Transverse colon (tissue), 4 donors: Measurements from ENCODE around the gene TNFSF9. TPM values are rescaled to one million over a fixed set of nuclear protein-coding genes. Genes with fewer than 3 reads are reported as not detected.
A peak's percentile ranks its signal among the peaks of the same experiment; 100 is the strongest.
"Not testable (repeated sequence)": the region's sequence is repeated elsewhere in the genome, so short reads cannot be mapped to it uniquely, and the experiment has no call there.

Source experiments
- DNase-seq: peaks from one replicate; pipeline ENCODE4 v3.0.0-alpha.2; 2019
- H3K27ac ChIP-seq, 4 donors: fragments of 200-600 bp; sonication (generic); 2 replicates each; pipeline ENCODE4 v1.5.1; 2016 to 2018; ENCODE audit warnings: inconsistent platforms in 4 of 4
- H3K27me3 ChIP-seq: fragments of 200-600 bp; sonication (generic); 2 replicates; pipeline ENCODE4 v1.5.1; 2017; ENCODE audit warnings: inconsistent platforms
- H3K36me3 ChIP-seq, 4 donors: fragments of 200-600 bp; sonication (generic); 2 replicates each; pipeline ENCODE4 v1.5.1; 2017 to 2019; ENCODE audit warnings: inconsistent platforms in 4 of 4
- H3K4me1 ChIP-seq, 4 donors: fragments of 200-600 bp; sonication (generic); 2 replicates each; pipeline ENCODE4 v1.5.1; 2017 to 2020; ENCODE audit warnings: inconsistent platforms in 4 of 4
- H3K4me3 ChIP-seq, 4 donors: fragments of 200-600 bp; sonication (generic); 1 replicate in 1 of 4; 2 replicates in 3 of 4; pipeline versions ENCODE4 v1.5.1 to v1.6.1; 2017 to 2019; ENCODE audit warnings: inconsistent platforms in 4 of 4
- H3K9me3 ChIP-seq, 2 donors: fragments of 200-600 bp; sonication (generic); 2 replicates each; pipeline ENCODE4 v1.5.1; 2017 to 2019; ENCODE audit warnings: inconsistent platforms in 2 of 2
- CTCF ChIP-seq, 5 experiments: fragments of 200-600 bp in 3 of 5; fragments of 450-650 bp in 2 of 5; sonication (generic) in 3 of 5; IDR thresholded peaks; 1 replicate in 2 of 5; 2 replicates in 3 of 5; pipeline ENCODE4 v1.5.1; 2016 to 2017; ENCODE audit warnings: antibody characterized with exemption in 5 of 5, inconsistent platforms in 3 of 5, mild to moderate bottlenecking in 2 of 5, moderate library complexity in 1 of 5
- EP300 ChIP-seq: sonication (generic); formaldehyde crosslinking; IDR thresholded peaks from one replicate; pipeline ENCODE4 v1.6.1; 2017; ENCODE audit warnings: antibody characterized with exemption, low read depth
- POLR2A ChIP-seq: fragments of 450-650 bp; IDR thresholded peaks from one replicate; pipeline ENCODE4 v1.6.1; 2016; ENCODE audit warnings: antibody characterized with exemption, mild to moderate bottlenecking, moderate library complexity
- POLR2AphosphoS5 ChIP-seq, 3 donors: sonication (generic); formaldehyde crosslinking; IDR thresholded peaks; one replicate each; pipeline ENCODE4 v1.6.1; 2016; ENCODE audit warnings: antibody characterized with exemption in 3 of 3
- WGBS, 2 donors: methylation state at CpG; one replicate each; pipeline ENCODE4 v1.1.5; 2018; ENCODE audit warnings: low coverage in 1 of 2; 5-methylcytosine and 5-hydroxymethylcytosine counted together
- in situ Hi-C, 4 donors: fragments of 200-750 bp; cut with MboI; loops; one replicate each; pipeline versions ENCODE4 v1.15.0 to v1.15.1; 2017; ENCODE audit warnings: low sequenced_read_pairs in 3 of 4, low pct_ligation_motif_present in 1 of 4, low pct_unique_long_range_greater_than_20kb in 1 of 4
- intact Hi-C: fragments of 100-400 bp; cut with DNase I; formaldehyde crosslinking; loops from one replicate; pipeline ENCODE4 v1.15.1; 2023; ENCODE audit warnings: low total_unique reads
- total RNA-seq, 4 donors: library from RNA; depleted of rRNA; stranded (reverse); fragments of >200 nt; gene quantifications; one replicate each; pipeline ENCODE4 v1.1.0, GENCODE V29; 2016

The TNFSF9 gene
- total RNA-seq, 4 donors from 2014 or later: 0.95 to 2.7 TPM; not detected in 2

- H3K27me3 ChIP-seq: peaks cover 45% of the 10 kb centered on the region
- 78% methylated on average over 9 of the region's 9 CpGs; no CpG with 5 or more reads in 1 of the 2 donors for WGBS, 2 donors
These were observed 27.2 kb upstream of the TNFSF9 start for GRCh38 chr19:6503407-6504201.

DNA sequence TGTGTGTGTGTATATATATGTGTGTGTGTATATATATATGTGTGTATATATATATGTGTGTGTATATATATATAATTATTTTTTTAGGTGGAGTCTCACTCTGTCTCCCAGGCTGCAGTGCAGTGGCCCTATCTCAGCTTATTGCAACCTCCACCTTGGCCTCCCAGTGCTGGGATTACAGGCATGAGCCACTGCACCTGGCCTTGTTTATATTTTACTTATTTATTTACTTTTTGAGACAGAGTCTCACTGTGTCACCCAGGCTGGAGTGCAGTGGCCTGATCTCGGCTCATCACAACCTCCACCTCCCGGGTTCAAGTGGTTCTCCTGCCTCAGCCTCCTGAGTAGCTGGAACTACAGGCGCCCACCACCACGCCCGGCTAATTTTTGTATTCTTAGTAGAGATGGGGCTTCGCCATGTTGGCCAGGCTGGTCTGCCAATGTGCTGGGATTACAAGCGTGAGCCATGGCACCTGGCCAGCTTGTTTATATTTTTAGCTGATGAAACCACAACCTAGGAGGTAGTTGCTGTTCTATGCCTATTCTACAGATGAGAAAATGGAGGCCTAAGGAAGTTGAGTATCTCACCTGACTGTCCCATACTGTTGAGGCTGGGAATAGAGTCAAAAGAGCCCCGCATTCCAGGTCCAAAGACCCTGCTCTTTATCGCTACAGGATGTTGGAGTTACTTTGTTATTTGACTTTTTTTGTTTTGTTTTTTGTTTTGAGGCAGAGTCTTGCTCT lies 22.6 kb upstream of the TNFSF9 start:
- H3K4me1 ChIP-seq, H3K27me3 ChIP-seq, H3K4me3 ChIP-seq, intact Hi-C loops, H3K36me3 ChIP-seq, H3K9me3 ChIP-seq, DNase-seq, H3K27ac ChIP-seq: not testable (repeated sequence)
- in situ Hi-C loops: loop anchor here in 2 of 4 donors (25.0 kb wide), 2 partner anchors 129 to 354 kb away; no protein-coding TSS in a partner anchor
- WGBS, 2 donors: 80 to 82% methylated on average over 5 to 9 of the region's 9 CpGs

More at GRCh38 chr19:6503407-6504201, 27.2 kb upstream of the TNFSF9 start:
- intact Hi-C loops (no loop called here), in situ Hi-C loops (loop anchor here in 2 of 4 donors (25.0 kb wide), 2 partner anchors 134 to 359 kb away; no protein-coding TSS in a partner anchor)
- Histone ChIP-seq H3K36me3 (no peaks in the 10 kb centered on the region), H3K4me1 (peaks cover 0 to 11% (median 10%) of the 10 kb centered on the region in 4 donors), H3K4me3 (no peak overlapping the region), H3K27ac (no peak overlapping the region), H3K9me3 (no peaks in the 10 kb centered on the region)
- TF ChIP-seq EP300 (no peak), POLR2AphosphoS5 (IDR thresholded peaks at IDR 0.05) (no peak), CTCF (IDR thresholded peaks at IDR 0.05) (no peak), POLR2A (no peak)
- no peak for DNase-seq

- Histone ChIP-seq H3K27me3 (peaks cover 3% of the 10 kb centered on the region), H3K36me3 (no peaks in the 10 kb centered on the region), H3K27ac (peak overlapping the region in 1 of 4 donors; percentile 3), H3K9me3 (no peaks in the 10 kb centered on the region), H3K4me3 (no peak overlapping the region), H3K4me1 (no peaks in the 10 kb centered on the region)
- in situ Hi-C loops: loop anchor here in 2 of 4 donors (25.0 kb wide), 2 partner anchors 128 to 353 kb away; no protein-coding TSS in a partner anchor
- DNase-seq: no peak
- WGBS, 2 donors: 70 to 84% methylated on average over 12 to 19 of the region's 20 CpGs
- intact Hi-C loops: no loop called here
- TF ChIP-seq EP300: no peak
- TF ChIP-seq POLR2AphosphoS5 (IDR thresholded peaks at IDR 0.05): no peak
- TF ChIP-seq CTCF (IDR thresholded peaks at IDR 0.05): no peak
- no peak for TF ChIP-seq POLR2A
These were observed 21.5 kb upstream of the TNFSF9 start for GRCh38 chr19:6509118-6509971.

DNA sequence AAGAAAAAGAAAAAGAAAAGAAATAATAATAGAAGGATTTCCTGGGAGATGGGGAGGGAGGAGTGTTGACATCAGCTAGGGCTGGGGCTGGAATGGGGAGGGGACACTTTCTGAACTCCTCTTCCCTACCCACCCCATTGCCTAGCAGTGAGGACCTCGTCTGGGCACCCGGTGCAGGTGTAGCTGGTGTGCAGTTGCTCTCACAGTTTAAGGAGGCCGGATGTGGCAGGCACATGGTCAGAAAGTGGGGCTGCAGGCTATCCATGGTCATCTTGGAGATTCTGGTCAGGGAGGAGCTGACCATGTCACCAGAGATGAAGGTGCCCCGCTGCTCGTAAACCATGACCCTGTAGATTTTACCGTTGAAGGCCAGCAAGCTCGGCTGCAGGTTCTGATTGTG lies 20.2 kb upstream of the TNFSF9 start:
- in situ Hi-C loops: loop anchor here (10.0 to 25.0 kb wide), 5 partner anchors 114 to 354 kb away; no protein-coding TSS in a partner anchor
- Histone ChIP-seq H3K27me3 (no peaks in the 10 kb centered on the region), H3K4me1 (no peaks in the 10 kb centered on the region), H3K9me3 (no peaks in the 10 kb centered on the region), H3K27ac (no peak overlapping the region), H3K36me3 (no peaks in the 10 kb centered on the region), H3K4me3 (no peak overlapping the region)
- intact Hi-C loops: loop anchor here (10.0 kb wide), 1 partner anchor 354 kb away; no protein-coding TSS in a partner anchor
- WGBS, 2 donors: 87% methylated on average over 7 of the region's 7 CpGs; no CpG with 5 or more reads in 1 of the 2 donors
- no peak for DNase-seq
- no peak for TF ChIP-seq CTCF (IDR thresholded peaks at IDR 0.05)
- no peak for TF ChIP-seq POLR2AphosphoS5 (IDR thresholded peaks at IDR 0.05)
- TF ChIP-seq EP300: no peak
- no peak for TF ChIP-seq POLR2A
